ENCODE results near the gene UNC119B.

DNA sequence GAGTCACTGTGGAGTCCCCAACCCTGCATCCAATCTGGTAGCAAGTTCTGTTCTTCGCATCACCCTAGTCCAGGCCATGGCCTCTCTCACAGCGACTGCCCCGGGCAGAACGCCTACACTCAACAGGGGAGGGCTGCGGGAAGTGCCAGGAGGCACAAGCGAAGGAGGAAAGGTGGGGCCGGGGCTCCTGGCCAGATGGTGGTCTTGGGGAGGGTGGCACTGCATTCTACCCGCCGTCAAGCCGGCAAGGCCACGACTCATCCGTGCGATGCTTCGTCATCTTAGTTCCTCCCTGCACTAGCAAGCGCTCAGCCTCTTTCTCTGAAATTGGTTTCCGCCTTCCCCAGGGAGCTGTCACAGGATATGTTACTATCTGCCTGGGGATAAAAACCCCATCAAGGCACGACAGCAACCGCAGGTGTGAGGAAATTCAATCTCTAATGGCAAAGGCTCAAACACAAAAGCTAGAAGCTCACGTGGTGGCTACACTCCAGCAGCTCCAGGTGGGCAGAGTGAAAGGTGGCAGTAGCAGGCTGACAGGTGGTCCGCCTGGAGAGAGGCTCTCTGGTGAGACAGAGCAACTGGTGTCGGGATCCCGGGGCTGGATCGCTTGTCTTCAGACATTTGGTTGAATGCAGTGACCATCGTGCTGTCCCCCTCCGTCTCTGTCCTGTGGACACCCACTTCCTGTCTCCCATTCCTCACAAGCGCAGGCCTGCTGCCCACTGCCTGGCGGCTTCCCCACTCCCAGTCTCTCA, 49.5 kb downstream of the UNC119B start:
- TF ChIP-seq CTCF (IDR thresholded peaks at IDR 0.05 in 4 of 5, conservative IDR thresholded peaks at IDR 0.05 in 1 of 5) (no peak), POLR2A (IDR thresholded peaks at IDR 0.05) (no peak)
